Bone marrow (tissue), 2 donors: ENCODE measurements around the gene TRIM6.
"Not testable (repeated sequence)": the region's sequence is repeated elsewhere in the genome, so short reads cannot be mapped to it uniquely, and the experiment has no call there.

Experiments
- DNase-seq, 2 donors: peaks; one replicate each; lab custom pipeline; 2025; lab: John Stamatoyannopoulos, UW

The TRIM6 gene

DNA sequence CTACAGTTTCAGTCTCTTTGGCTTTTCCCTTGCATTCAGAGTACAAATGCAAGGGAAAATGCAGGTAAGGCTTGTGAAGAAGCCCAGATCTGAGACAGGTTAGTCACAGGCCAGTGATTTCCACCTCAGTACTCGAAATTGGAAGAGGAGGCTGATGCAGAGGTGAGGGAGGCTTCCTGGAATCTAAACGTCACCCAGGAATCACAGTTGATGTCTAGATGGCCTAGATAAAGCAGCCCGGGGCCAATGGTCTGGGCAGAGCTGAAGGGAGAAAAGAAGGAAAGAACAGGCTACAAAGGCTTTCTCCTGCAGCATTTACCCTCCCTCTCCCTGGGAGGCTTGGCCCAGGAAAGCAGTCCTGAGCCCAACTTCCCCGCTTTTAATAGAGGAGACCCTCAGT, 8.5 kb downstream of the TRIM6 start:
- DNase-seq, result no peak

- no peak for DNase-seq
Measured at GRCh38 chr11:5605849-5606248, 9.4 kb downstream of the TRIM6 start.

GRCh38 chr11:5608808-5609207, 12.4 kb downstream of the TRIM6 start:
- DNase-seq, result no peak

GRCh38 chr11:5610446-5610845, 14.0 kb downstream of the TRIM6 start:
- no peak for DNase-seq

- no peak for DNase-seq
Measured at GRCh38 chr11:5611627-5612026, 15.2 kb downstream of the TRIM6 start.

GRCh38 chr11:5618807-5619206, 22.4 kb downstream of the TRIM6 start:
- DNase-seq, result no peak

DNA sequence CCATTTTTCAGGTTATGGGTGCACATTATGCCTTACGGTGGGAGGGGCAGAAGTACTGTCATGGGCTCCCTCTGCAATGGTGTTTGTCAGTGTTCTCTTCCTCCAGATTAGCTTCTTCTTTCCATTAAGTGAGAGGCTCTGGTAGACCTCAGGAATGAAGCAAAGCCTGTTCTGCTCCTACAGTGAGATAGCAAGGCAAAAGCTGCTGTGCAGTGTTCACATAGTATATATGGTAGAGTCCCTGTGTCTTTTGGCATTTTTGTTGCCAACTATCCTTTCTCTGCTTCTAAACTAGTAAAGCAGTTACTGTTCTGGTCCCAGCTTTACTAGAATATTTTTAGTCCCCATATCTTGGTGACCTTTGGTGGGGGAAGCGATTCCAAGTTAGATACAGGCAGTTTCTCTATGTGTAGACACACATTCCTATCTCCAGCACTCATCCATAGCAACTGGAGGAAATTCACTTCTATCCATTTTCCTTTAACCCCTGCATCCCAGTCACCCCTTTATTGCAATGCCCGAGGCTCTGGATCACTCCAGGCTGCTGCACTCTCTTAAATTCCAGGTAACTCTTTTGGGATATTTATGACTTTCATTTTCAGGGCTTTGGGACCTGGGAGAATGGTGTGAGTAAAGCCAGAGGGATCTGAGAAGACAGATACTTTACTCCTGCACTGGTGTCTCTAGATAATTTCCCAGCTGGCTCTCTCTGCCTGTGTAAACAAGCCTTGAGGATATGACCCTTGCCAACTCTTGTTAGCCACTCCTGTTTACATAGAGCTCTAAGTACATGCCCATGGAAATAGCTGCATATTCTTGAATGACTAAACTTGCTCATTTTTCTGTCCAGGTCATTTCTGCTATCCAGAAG, 24.4 kb downstream of the TRIM6 start:
- DNase-seq, result no peak

- no peak for DNase-seq
Measured at GRCh38 chr11:5621580-5621979, 25.1 kb downstream of the TRIM6 start.

- no peak for DNase-seq
Measured at GRCh38 chr11:5622802-5623201, 26.4 kb downstream of the TRIM6 start.

- DNase-seq, result peak; percentile 33 to 95
Measured at GRCh38 chr11:5624489-5625279, 28.2 kb downstream of the TRIM6 start, which contains the start of gene TRIM34. Gene TRIM34, plus strand, starts transcription at chr11:5625001. Its CDS starts 7,331 bp downstream, at chr11:5632332.

GRCh38 chr11:5625281-5625680, 28.8 kb downstream of the TRIM6 start:
- no peak for DNase-seq

DNA sequence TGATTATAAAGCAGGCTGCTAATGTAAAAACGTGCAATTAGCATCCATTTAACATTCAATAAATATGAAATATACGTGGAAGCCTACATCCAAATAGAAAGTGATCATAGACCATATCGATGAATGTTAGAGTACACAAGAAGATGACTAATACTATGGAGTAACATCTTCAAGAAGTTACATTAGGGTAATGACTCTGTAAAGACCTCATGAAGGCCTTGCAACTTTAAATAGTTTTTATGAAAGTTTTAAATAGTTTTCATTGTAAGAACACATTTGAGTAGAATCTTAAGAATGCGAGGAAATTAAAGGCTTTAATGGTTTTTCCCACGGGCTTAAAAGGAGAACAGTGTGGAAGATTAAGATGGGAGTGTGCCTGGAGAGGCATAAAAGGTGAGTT, 29.8 kb downstream of the TRIM6 start:
- DNase-seq, result no peak

- DNase-seq, result no peak
Measured at GRCh38 chr11:5631417-5631816, 35.0 kb downstream of the TRIM6 start.

DNA sequence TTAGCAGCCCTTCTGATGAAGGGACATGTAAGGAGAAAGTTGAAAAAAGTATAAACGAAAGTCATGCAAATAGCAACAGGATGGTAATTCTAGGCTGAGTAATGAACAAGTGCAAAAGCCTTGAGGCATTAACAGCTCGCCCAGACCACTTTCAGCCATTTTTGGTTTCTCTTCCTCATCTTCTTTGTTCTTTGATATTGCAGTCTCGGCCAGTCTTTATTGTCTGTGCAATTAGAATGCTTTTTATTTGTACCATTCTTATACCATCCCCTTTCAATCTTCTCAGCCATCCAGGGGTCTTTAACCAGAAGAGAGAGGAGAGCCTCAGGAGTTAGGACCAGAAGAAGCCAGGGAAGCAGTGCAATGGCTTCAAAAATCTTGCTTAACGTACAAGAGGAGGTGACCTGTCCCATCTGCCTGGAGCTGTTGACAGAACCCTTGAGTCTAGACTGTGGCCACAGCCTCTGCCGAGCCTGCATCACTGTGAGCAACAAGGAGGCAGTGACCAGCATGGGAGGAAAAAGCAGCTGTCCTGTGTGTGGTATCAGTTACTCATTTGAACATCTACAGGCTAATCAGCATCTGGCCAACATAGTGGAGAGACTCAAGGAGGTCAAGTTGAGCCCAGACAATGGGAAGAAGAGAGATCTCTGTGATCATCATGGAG, 35.7 kb downstream of the TRIM6 start:
- DNase-seq, result no peak

DNA sequence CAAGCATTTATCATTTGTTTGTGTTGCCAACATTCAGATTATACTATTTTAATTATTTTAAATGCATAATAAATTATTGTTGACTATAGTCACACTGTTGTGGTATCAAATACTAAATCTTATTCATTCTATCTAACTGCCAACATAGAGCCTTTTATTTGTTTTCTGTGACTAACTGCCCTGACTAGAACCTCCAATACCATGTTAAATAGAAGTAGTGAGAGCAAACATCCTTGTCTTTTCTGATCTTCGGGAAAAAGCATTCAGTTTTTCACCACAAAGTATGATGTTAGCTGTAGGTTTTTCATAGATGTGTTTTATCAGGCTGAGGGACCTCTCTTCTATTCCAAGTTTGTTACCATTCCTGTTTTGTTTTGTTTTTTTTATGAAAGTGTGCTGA, 43.5 kb downstream of the TRIM6 start:
- DNase-seq, result no peak

DNA sequence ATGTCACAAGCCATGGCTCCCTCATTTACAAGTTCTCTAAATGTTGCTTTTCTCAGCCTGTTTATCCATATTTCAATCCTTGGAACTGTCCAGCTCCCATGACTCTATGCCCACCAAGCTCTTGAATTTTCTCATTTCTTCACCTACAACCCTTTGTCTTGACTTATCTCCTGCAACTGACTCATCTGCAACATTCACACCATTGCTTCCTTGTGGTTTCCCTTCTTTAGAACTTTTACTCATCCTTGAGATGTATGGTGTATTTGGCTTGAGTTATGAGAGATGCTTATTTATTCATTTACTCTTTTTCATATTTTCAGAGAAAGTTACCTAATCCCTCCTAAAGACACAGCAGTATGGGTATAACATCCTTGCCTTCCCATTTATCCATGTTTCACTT, 47.1 kb downstream of the TRIM6 start:
- no peak for DNase-seq

- no peak for DNase-seq
Measured at GRCh38 chr11:5646139-5646538, 49.7 kb downstream of the TRIM6 start.

DNA sequence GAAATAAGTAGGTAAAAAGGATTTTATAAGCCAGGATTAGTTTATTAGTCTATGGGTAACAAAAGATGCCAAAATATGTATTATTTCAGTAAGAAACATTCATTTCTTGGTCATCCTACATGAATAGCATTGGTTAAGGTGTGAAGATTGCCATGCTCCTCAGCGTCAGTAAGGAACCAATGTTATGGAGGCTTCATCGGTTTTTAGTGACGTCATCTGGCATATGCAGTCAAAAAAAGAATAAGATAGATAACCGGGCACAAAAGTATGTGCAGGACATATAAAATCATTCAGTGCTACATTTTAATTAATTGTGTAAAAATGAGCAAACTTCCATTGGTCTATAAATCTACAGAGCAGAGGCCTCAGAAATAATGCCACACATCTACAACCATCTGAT, 59.0 kb downstream of the TRIM6 start:
- no peak for DNase-seq

DNA sequence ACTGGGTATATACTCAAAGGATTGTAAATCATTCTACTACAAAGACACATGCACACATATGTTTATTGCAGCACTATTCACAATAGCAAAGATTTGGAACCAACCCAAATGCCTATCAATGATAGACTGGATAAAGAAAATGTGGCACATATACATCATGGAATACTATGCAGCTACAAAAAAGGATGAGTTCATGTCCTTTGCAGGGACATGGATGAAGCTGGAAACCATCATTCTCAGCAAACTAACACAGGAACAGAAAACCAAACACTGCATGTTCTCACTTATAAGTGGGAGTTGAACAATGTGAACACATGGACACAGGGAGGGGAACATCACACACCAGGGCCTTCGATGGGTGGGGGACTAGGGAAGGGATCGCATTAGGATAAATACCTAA, 60.5 kb downstream of the TRIM6 start:
- not testable (repeated sequence) for DNase-seq

DNA sequence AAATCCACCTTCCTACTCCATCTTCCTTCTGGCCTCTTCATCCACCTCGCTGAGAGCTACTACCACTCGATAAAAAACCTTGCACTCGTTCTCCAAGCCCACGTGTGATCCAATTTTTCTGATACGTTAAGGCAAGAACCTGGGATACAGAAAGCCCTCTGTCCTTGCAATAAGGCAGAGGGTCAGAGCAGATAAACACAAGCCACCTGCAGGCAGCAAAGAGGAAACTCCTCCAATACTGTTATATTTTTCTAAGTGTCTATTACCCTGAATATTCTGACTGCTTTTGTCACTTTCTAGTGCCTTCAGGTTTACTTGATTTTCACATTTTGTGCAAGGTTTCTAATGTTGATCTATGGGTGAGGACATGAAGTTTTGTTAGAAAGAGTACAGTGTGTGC, 61.9 kb downstream of the TRIM6 start:
- DNase-seq, result no peak
